ENCODE results near the gene PRKAR2B. TPM values are rescaled to one million over a fixed set of nuclear protein-coding genes. Genes with fewer than 3 reads are reported as not detected.

PRKAR2B gene
- total RNA-seq, 1 experiment from 2014 or later, result 15.1 TPM

- Histone ChIP-seq H3K27ac (ENCODE audit: low read depth, low read length) (no peak overlapping the region), H4K20me1 (ENCODE audit: insufficient read depth) (no peaks in the 10 kb centered on the region), H3K79me2 (ENCODE audit: insufficient read depth, low read length) (no peaks in the 10 kb centered on the region), H3K4me3 (replicated peaks in 1 of 2; ENCODE audit: low read depth in 1 of 2, low read length in 2 of 2) (peak overlapping the region; percentile 64 to 67), H3K27me3 (ENCODE audit: insufficient read depth, low read length) (no peaks in the 10 kb centered on the region), H2AFZ (ENCODE audit: low read depth, low read length, poor library complexity, severe bottlenecking) (no peak overlapping the region), H3K4me2 (ENCODE audit: low read length) (peak overlapping the region; percentile 75), H3K4me1 (ENCODE audit: control insufficient read depth in 1 of 2, insufficient read depth in 2 of 2, low read length in 2 of 2) (peaks cover 0 to 16% of the 10 kb centered on the region in 2 experiments; a peak in 3 of 4 replicates), H3K9me3 (ENCODE audit: control insufficient read depth in 1 of 2, insufficient read depth in 1 of 2, low read depth in 1 of 2, low read length in 2 of 2) (no peaks in the 10 kb centered on the region), H3K9ac (ENCODE audit: low read length) (peak overlapping the region; percentile 49), H3K9me2 (ENCODE audit: insufficient read depth) (no peaks in the 10 kb centered on the region), H3K36me3 (ENCODE audit: control insufficient read depth in 1 of 2, insufficient read depth in 2 of 2, low read length in 2 of 2) (no peaks in the 10 kb centered on the region)
- no peak for ATAC-seq
- no peak for DNase-seq (ENCODE audit: low read depth, low spot score)
- BruUV-seq (replicated peaks), result TSS peak; percentile 52
- intact Hi-C loops (cut with micrococcal nuclease), result no loop called here
- CTCF ChIA-PET, result no interaction called here
- POLR2A ChIA-PET, result no interaction called here
- RAD21 ChIA-PET (ENCODE audit: low non-redundant PET in 1 of 2, low total read pairs in 2 of 2, uncharacterized antibody in 2 of 2, unreplicated experiment in 2 of 2), result no interaction called here
- no peak for TF ChIP-seq CTCF (IDR thresholded peaks at IDR 0.05 in 2 of 3, conservative IDR thresholded peaks at IDR 0.05 in 1 of 3; ENCODE audit: borderline replicate concordance in 1 of 3, insufficient read depth in 1 of 3, low read depth in 2 of 3, low read length in 2 of 3)
- TF ChIP-seq CEBPB (IDR thresholded peaks at IDR 0.05; ENCODE audit: low read depth), result no peak
- TF ChIP-seq ZFX (IDR thresholded peaks at IDR 0.05), result no peak
- TF ChIP-seq EZH2phosphoT487 (IDR thresholded peaks at IDR 0.05; ENCODE audit: borderline replicate concordance), result no peak
- TF ChIP-seq YY1 (IDR thresholded peaks at IDR 0.05; ENCODE audit: extremely low read depth, insufficient replicate concordance, low read depth, low read length), result no peak
- TF ChIP-seq ELF1 (IDR thresholded peaks at IDR 0.05; ENCODE audit: borderline replicate concordance, low read depth), result no peak
- no peak for TF ChIP-seq FOSL1 (IDR thresholded peaks at IDR 0.05; ENCODE audit: low read depth)
These were observed 873 bp downstream of the PRKAR2B start for GRCh38 chr7:107045195-107045960.
